Measurements from ENCODE around the gene CAPN5. TPM values are rescaled to one million over a fixed set of nuclear protein-coding genes. Genes with fewer than 3 reads are reported as not detected.

The CAPN5 gene
- total and polyA plus RNA-seq, 2 donors from 2014 or later: 20.0 to 36.0 TPM

GRCh38 chr11:77124041-77124440 is 57.3 kb downstream of the CAPN5 start:
- Histone ChIP-seq H3K27me3 (ENCODE audit: control insufficient read depth, insufficient read depth, low read length) (no peaks in the 10 kb centered on the region), H3K4me1 (ENCODE audit: control insufficient read depth in 2 of 3, insufficient read depth in 2 of 3, low read depth in 1 of 3, low read length in 3 of 3) (peaks cover 0 to 14% (median 4%) of the 10 kb centered on the region in 3 donors), H3K4me3 (ENCODE audit: low read length in 3 of 3) (no peak overlapping the region), H3K36me3 (ENCODE audit: control insufficient read depth in 2 of 3, insufficient read depth in 3 of 3, low read length in 3 of 3) (peaks cover 0 to 6% (median 2%) of the 10 kb centered on the region in 3 donors), H3K9ac (ENCODE audit: low read length in 3 of 3) (no peak overlapping the region), H3K9me3 (ENCODE audit: control insufficient read depth in 2 of 3, insufficient read depth in 1 of 3, low read length in 3 of 3) (no peaks in the 10 kb centered on the region), H3K27ac (ENCODE audit: low read depth in 2 of 2, low read length in 2 of 2) (no peak overlapping the region)
- intact Hi-C loops (cut with DNase I): no loop called here
- TF ChIP-seq, protein P1, sequence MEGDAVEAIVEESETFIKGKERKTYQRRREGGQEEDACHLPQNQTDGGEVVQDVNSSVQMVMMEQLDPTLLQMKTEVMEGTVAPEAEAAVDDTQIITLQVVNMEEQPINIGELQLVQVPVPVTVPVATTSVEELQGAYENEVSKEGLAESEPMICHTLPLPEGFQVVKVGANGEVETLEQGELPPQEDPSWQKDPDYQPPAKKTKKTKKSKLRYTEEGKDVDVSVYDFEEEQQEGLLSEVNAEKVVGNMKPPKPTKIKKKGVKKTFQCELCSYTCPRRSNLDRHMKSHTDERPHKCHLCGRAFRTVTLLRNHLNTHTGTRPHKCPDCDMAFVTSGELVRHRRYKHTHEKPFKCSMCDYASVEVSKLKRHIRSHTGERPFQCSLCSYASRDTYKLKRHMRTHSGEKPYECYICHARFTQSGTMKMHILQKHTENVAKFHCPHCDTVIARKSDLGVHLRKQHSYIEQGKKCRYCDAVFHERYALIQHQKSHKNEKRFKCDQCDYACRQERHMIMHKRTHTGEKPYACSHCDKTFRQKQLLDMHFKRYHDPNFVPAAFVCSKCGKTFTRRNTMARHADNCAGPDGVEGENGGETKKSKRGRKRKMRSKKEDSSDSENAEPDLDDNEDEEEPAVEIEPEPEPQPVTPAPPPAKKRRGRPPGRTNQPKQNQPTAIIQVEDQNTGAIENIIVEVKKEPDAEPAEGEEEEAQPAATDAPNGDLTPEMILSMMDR (IDR thresholded peaks at IDR 0.05; ENCODE audit: borderline replicate concordance, extremely low read depth, insufficient read depth): no peak
- FAIRE-seq: no peak
- DNase-seq: peak in 1 of 5 donors; percentile 26

DNA sequence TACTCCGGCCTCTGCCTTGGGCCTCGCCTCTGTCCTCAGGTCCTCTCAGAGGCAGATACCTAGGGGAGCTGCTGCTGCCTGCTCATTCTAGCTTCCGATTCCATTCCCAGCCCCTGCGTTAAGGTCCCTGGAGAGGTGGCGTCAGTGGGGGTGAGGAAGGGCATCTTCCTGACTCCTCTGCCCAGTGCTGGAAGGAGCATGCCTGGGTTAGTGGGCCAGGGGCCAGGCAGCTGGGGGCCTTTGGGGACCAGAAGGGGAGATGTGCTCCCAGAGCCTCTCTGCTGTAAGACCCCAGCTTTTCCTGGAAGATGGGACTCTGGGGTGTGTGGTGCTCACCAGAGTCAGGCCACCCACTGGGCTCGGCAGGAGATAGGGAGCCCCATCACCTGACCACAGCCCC is 57.7 kb downstream of the CAPN5 start:
- Histone ChIP-seq H3K27ac (ENCODE audit: low read depth in 2 of 2, low read length in 2 of 2) (no peak overlapping the region), H3K4me1 (ENCODE audit: control insufficient read depth in 2 of 3, insufficient read depth in 2 of 3, low read depth in 1 of 3, low read length in 3 of 3) (peaks cover 0 to 14% (median 4%) of the 10 kb centered on the region in 3 donors), H3K27me3 (ENCODE audit: control insufficient read depth, insufficient read depth, low read length) (no peaks in the 10 kb centered on the region), H3K9me3 (ENCODE audit: control insufficient read depth in 2 of 3, insufficient read depth in 1 of 3, low read length in 3 of 3) (no peaks in the 10 kb centered on the region), H3K4me3 (ENCODE audit: low read length in 3 of 3) (no peak overlapping the region), H3K36me3 (ENCODE audit: control insufficient read depth in 2 of 3, insufficient read depth in 3 of 3, low read length in 3 of 3) (peaks cover 0 to 6% (median 2%) of the 10 kb centered on the region in 3 donors), H3K9ac (ENCODE audit: low read length in 3 of 3) (no peak overlapping the region)
- DNase-seq (peak in 1 of 5 donors; percentile 58), FAIRE-seq (no peak)
- intact Hi-C loops (cut with DNase I): no loop called here
- TF ChIP-seq, protein P1 (IDR thresholded peaks at IDR 0.05; ENCODE audit: borderline replicate concordance, extremely low read depth, insufficient read depth): no peak

DNA sequence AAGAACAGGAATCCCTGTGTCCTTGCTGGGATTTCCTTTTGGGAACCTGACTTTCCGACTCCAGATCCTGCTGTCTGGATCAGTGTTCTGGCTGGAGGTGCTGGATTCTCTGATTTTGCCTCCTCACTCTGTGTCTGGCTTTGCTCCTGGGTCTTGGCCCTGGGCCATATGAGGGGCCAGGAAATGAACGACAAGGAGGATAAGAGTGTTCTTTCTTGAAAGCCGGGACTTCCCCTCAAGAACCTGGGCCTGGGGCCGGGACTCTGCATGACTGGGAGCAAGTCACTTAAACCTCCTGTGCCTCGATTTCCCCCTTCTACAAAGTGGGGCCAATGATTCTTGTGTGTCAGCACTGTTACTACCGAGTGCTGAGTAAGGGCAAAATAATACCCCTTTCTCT is 58.4 kb downstream of the CAPN5 start:
- Histone ChIP-seq H3K4me1 (ENCODE audit: control insufficient read depth in 2 of 3, insufficient read depth in 2 of 3, low read depth in 1 of 3, low read length in 3 of 3) (peaks cover 0 to 14% (median 8%) of the 10 kb centered on the region in 3 donors), H3K4me3 (ENCODE audit: low read length in 3 of 3) (no peak overlapping the region), H3K27me3 (ENCODE audit: control insufficient read depth, insufficient read depth, low read length) (no peaks in the 10 kb centered on the region), H3K27ac (ENCODE audit: low read depth in 2 of 2, low read length in 2 of 2) (no peak overlapping the region), H3K9ac (ENCODE audit: low read length in 3 of 3) (no peak overlapping the region), H3K9me3 (ENCODE audit: control insufficient read depth in 2 of 3, insufficient read depth in 1 of 3, low read length in 3 of 3) (no peaks in the 10 kb centered on the region), H3K36me3 (ENCODE audit: control insufficient read depth in 2 of 3, insufficient read depth in 3 of 3, low read length in 3 of 3) (no peaks in the 10 kb centered on the region)
- intact Hi-C loops (cut with DNase I): no loop called here
- FAIRE-seq (no peak), DNase-seq (peak in 1 of 5 donors; percentile 43)
- TF ChIP-seq, protein P1 (IDR thresholded peaks at IDR 0.05; ENCODE audit: borderline replicate concordance, extremely low read depth, insufficient read depth): no peak

- peak in 1 of 5 donors; percentile 53 for DNase-seq
- peaks cover 0 to 14% (median 13%) of the 10 kb centered on the region in 3 donors for H3K4me1 ChIP-seq (ENCODE audit: control insufficient read depth in 2 of 3, insufficient read depth in 2 of 3, low read depth in 1 of 3, low read length in 3 of 3)
- H3K27me3 ChIP-seq (ENCODE audit: control insufficient read depth, insufficient read depth, low read length): no peaks in the 10 kb centered on the region
- H3K27ac ChIP-seq (ENCODE audit: low read depth in 2 of 2, low read length in 2 of 2): no peak overlapping the region
- H3K36me3 ChIP-seq (ENCODE audit: control insufficient read depth in 2 of 3, insufficient read depth in 3 of 3, low read length in 3 of 3): no peaks in the 10 kb centered on the region
- no peaks in the 10 kb centered on the region for H3K9me3 ChIP-seq (ENCODE audit: control insufficient read depth in 2 of 3, insufficient read depth in 1 of 3, low read length in 3 of 3)
- TF ChIP-seq, protein P1 (IDR thresholded peaks at IDR 0.05; ENCODE audit: borderline replicate concordance, extremely low read depth, insufficient read depth): no peak
- no peak overlapping the region for H3K9ac ChIP-seq (ENCODE audit: low read length in 3 of 3)
- intact Hi-C loops (cut with DNase I): no loop called here
- no peak overlapping the region for H3K4me3 ChIP-seq (ENCODE audit: low read length in 3 of 3)
- no peak for FAIRE-seq
These were observed 58.9 kb downstream of the CAPN5 start for GRCh38 chr11:77125695-77126094.

All from kidney (tissue), 14 donors.